HCT116 (cell line): Measurements from ENCODE around the gene SMARCD1. TPM values are rescaled to one million over a fixed set of nuclear protein-coding genes. Genes with fewer than 3 reads are reported as not detected.

Source experiments
- ATAC-seq: fragments of 200-7000 bp; cut with Tn5 transposase; 2 replicates; pipeline ENCODE4 v1.9.1; 2020; ENCODE audit warnings: mild to moderate bottlenecking, moderate library complexity
- BruUV-seq: library from RNA; stranded (reverse); fragments of 400-500 nt; replicated peaks from 2 replicates; lab custom pipeline; 2021; lab: Mats Ljungman, UMichigan
- CTCF ChIA-PET: fragments of 300-600 bp; sonication (Branson Sonifier 250); formaldehyde crosslinking; loops from one replicate; lab custom pipeline; 2021; ENCODE audit warnings: antibody characterized with exemption; lab: Charles Lee
- POLR2A ChIA-PET: fragments of 300-600, 350-600 bp; sonication (Branson Sonifier 250); formaldehyde crosslinking; loops from one replicate; lab custom pipeline; 2021; ENCODE audit warnings: antibody characterized with exemption; lab: Charles Lee
- RAD21 ChIA-PET, 2 experiments: fragments of 300-600 bp; sonication (Branson Sonifier 250); formaldehyde crosslinking; loops; one replicate each; lab custom pipeline; 2023; ENCODE audit warnings: low total read pairs in 2 of 2; ENCODE audit not compliant: uncharacterized antibody in 2 of 2, unreplicated experiment in 2 of 2, low non-redundant PET in 1 of 2; lab: Charles Lee
- DNase-seq: peaks from one replicate; pipeline ENCODE4 v3.0.0-alpha.2; 2010; ENCODE audit warnings: low read depth, low spot score
- H2AFZ ChIP-seq: fragments of 200-600 bp; shearing (Covaris generic), sonication (generic); 2 replicates; pipeline ENCODE4 v1.6.1; 2017; ENCODE audit warnings: low read depth, mixed run types, mixed read lengths, antibody characterized with exemption, low read length; ENCODE audit not compliant: poor library complexity, severe bottlenecking
- H3K27ac ChIP-seq: 2 replicates; pipeline ENCODE4 v1.5.1; 2012; ENCODE audit warnings: low read depth, low read length
- H3K27me3 ChIP-seq: fragments of 200-600 bp; sonication (generic); 2 replicates; pipeline ENCODE4 v1.6.1; 2016; ENCODE audit warnings: mixed run types, low read length, mixed read lengths; ENCODE audit not compliant: insufficient read depth
- H3K36me3 ChIP-seq, 2 experiments: fragments of 200-500 bp in 1 of 2; fragments of 200-600 bp in 1 of 2; sonication (Bioruptor generic) in 1 of 2; sonication (generic) in 1 of 2; 2 replicates each; pipeline versions ENCODE4 v1.5.1 to v1.6.1; 2014 to 2016; ENCODE audit warnings: low read length in 2 of 2, inconsistent platforms in 1 of 2, mixed read lengths in 1 of 2, mixed run types in 1 of 2; ENCODE audit not compliant: insufficient read depth in 2 of 2, control insufficient read depth in 1 of 2
- H3K4me1 ChIP-seq, 2 experiments: fragments of 200-600 bp in 1 of 2; sonication (generic) in 1 of 2; 2 replicates each; pipeline versions ENCODE4 v1.5.1 to v1.6.1; 2012 to 2017; ENCODE audit warnings: low read length in 2 of 2, inconsistent platforms in 1 of 2, mild to moderate bottlenecking in 1 of 2, mixed read lengths in 1 of 2, mixed run types in 1 of 2, moderate library complexity in 1 of 2; ENCODE audit not compliant: insufficient read depth in 2 of 2, control insufficient read depth in 1 of 2
- H3K4me2 ChIP-seq: fragments of 200-600 bp; sonication (generic); 2 replicates; pipeline ENCODE4 v1.6.1; 2017; ENCODE audit warnings: mixed run types, low read length, mixed read lengths
- H3K4me3 ChIP-seq, 2 experiments: fragments of 200-600 bp in 1 of 2; sonication (generic) in 1 of 2; replicated peaks in 1 of 2; 2 replicates each; pipeline ENCODE4 v1.5.1; 2011 to 2016; ENCODE audit warnings: low read length in 2 of 2, control low read depth in 1 of 2, low read depth in 1 of 2, mild to moderate bottlenecking in 1 of 2, mixed read lengths in 1 of 2, mixed run types in 1 of 2
- H3K79me2 ChIP-seq: fragments of 200-600 bp; sonication (generic); 2 replicates; pipeline ENCODE4 v1.6.1; 2017; ENCODE audit warnings: mild to moderate bottlenecking, mixed run types, low read length, moderate library complexity, mixed read lengths; ENCODE audit not compliant: insufficient read depth
- H3K9ac ChIP-seq: fragments of 200-600 bp; sonication (generic); 2 replicates; pipeline ENCODE4 v1.6.1; 2016; ENCODE audit warnings: low read length, mixed read lengths
- H3K9me2 ChIP-seq: fragments of 200-600 bp; sonication (generic), shearing (Covaris generic); 2 replicates; pipeline ENCODE4 v1.6.1; 2017; ENCODE audit warnings: mixed run types, mild to moderate bottlenecking, moderate library complexity; ENCODE audit not compliant: insufficient read depth
- H3K9me3 ChIP-seq, 2 experiments: fragments of 200-500 bp in 1 of 2; fragments of 200-600 bp in 1 of 2; sonication (Bioruptor generic) in 1 of 2; sonication (generic) in 1 of 2; 2 replicates each; pipeline ENCODE4 v1.6.1; 2014 to 2017; ENCODE audit warnings: low read length in 2 of 2, mixed read lengths in 2 of 2, inconsistent platforms in 1 of 2, low read depth in 1 of 2, mild to moderate bottlenecking in 1 of 2, mixed run types in 1 of 2, moderate library complexity in 1 of 2; ENCODE audit not compliant: control insufficient read depth in 1 of 2, insufficient read depth in 1 of 2
- H4K20me1 ChIP-seq: fragments of 200-600 bp; sonication (generic), shearing (Covaris generic); 2 replicates; pipeline ENCODE4 v1.6.1; 2017; ENCODE audit warnings: mixed run types, mild to moderate bottlenecking, moderate library complexity; ENCODE audit not compliant: insufficient read depth
- CBX3 ChIP-seq: IDR thresholded peaks from 2 replicates; pipeline ENCODE4 v1.6.1; 2012; ENCODE audit warnings: low read depth
- CEBPB ChIP-seq: IDR thresholded peaks from 2 replicates; pipeline ENCODE4 v1.6.1; 2012; ENCODE audit warnings: low read depth
- EGR1 ChIP-seq: IDR thresholded peaks from 2 replicates; pipeline ENCODE4 v1.6.1; 2012; ENCODE audit warnings: low read depth
- ELF1 ChIP-seq: IDR thresholded peaks from 2 replicates; pipeline ENCODE4 v1.6.1; 2012; ENCODE audit warnings: low read depth, borderline replicate concordance
- EZH2 ChIP-seq: fragments of 200-600 bp; sonication (generic); IDR thresholded peaks from 2 replicates; pipeline ENCODE4 v1.6.1; 2017; ENCODE audit warnings: antibody characterized with exemption, mixed run types
- EZH2phosphoT487 ChIP-seq: fragments of 200-600 bp; IDR thresholded peaks from 2 replicates; pipeline ENCODE4 v1.6.1; 2018; ENCODE audit warnings: antibody characterized with exemption, borderline replicate concordance
- JUND ChIP-seq: IDR thresholded peaks from 2 replicates; pipeline ENCODE4 v1.6.1; 2012
- POLR2A ChIP-seq: IDR thresholded peaks from 2 replicates; pipeline ENCODE4 v1.7.0; 2011; ENCODE audit warnings: borderline replicate concordance; ENCODE audit not compliant: insufficient read depth, insufficient read length; ENCODE audit errors: extremely low read depth
- POLR2AphosphoS5 ChIP-seq: IDR thresholded peaks from 2 replicates; pipeline ENCODE4 v1.6.1; 2011; ENCODE audit warnings: mild to moderate bottlenecking, low read depth, low read length, moderate library complexity
- RAD21 ChIP-seq: IDR thresholded peaks from 2 replicates; pipeline ENCODE4 v1.6.1; 2012; ENCODE audit warnings: low read depth, mild to moderate bottlenecking
- SIN3A ChIP-seq: IDR thresholded peaks from 2 replicates; pipeline ENCODE4 v1.6.1; 2012; ENCODE audit warnings: low read depth
- SP1 ChIP-seq: IDR thresholded peaks from 2 replicates; pipeline ENCODE4 v1.6.1; 2012; ENCODE audit warnings: low read depth
- TCF7L2 ChIP-seq: IDR thresholded peaks from 2 replicates; pipeline ENCODE4 v1.7.0; 2011; ENCODE audit warnings: borderline replicate concordance, inconsistent platforms; ENCODE audit not compliant: insufficient read depth, insufficient read length; ENCODE audit errors: extremely low read depth
- YY1 ChIP-seq: IDR thresholded peaks from 2 replicates; pipeline ENCODE4 v1.6.1; 2011; ENCODE audit warnings: low read length, low read depth, moderate library complexity, mild to moderate bottlenecking; ENCODE audit not compliant: insufficient replicate concordance; ENCODE audit errors: extremely low read depth
- ZFX ChIP-seq: fragments of 450-650 bp; IDR thresholded peaks from 2 replicates; pipeline ENCODE4 v1.6.1; 2017
- ZNF274 ChIP-seq: fragments of 200-500 bp; sonication (Bioruptor generic); IDR thresholded peaks from 2 replicates; pipeline ENCODE4 v1.6.1; 2014; ENCODE audit warnings: mild to moderate bottlenecking, low read depth, low read length, inconsistent platforms
- intact Hi-C: fragments of 100-400 bp; cut with micrococcal nuclease; formaldehyde crosslinking; loops from 2 replicates; pipeline ENCODE4 v1.10.0; 2022
- total RNA-seq: library from RNA; stranded (reverse); gene quantifications from one replicate; pipeline ENCODE4 v1.2.1, GENCODE V29; 2021; ENCODE audit not compliant: unreplicated experiment
- TF ChIP-seq, protein P1 (sequence below): IDR thresholded peaks from 2 replicates; pipeline ENCODE4 v1.6.1; 2011; ENCODE audit warnings: mild to moderate bottlenecking, low read length, moderate library complexity; ENCODE audit not compliant: insufficient replicate concordance; ENCODE audit errors: extremely low read depth
- TF ChIP-seq, protein P2 (sequence below): IDR thresholded peaks from 2 replicates; pipeline ENCODE4 v1.6.1; 2012

The SMARCD1 gene
- total RNA-seq, 1 experiment from 2014 or later = 64.8 TPM

DNA sequence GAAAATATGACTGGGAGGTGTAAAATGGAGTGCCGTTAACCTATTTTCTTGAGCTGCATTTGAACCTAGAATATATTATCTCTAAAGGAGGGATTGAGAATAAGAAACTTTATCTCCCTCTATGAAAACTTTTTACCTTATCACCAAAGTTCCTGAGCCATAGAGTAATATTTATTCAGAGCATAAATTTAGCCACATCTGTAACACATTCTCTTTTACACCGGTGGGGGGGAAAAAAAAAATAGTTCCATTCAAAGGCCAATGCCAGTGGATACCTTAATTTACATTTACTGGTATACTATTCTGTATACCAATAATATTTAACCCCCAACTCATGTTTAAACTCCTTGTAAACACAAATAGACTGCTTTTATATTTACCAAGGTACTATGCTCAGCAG is 60.3 kb downstream of the SMARCD1 start:
- TF ChIP-seq EGR1 = no peak
- Histone ChIP-seq H3K4me3 (no peak overlapping the region), H3K9me3 (no peaks in the 10 kb centered on the region), H3K4me1 (no peaks in the 10 kb centered on the region), H4K20me1 (no peaks in the 10 kb centered on the region), H3K79me2 (peaks cover 7% of the 10 kb centered on the region; the same call in 1 of the 2 replicates), H3K27ac (no peak overlapping the region), H3K27me3 (no peaks in the 10 kb centered on the region), H2AFZ (no peak overlapping the region), H3K4me2 (no peak overlapping the region), H3K9ac (no peak overlapping the region), H3K36me3 (peaks cover 0 to 3% of the 10 kb centered on the region in 2 experiments; a peak in 2 of 4 replicates), H3K9me2 (no peaks in the 10 kb centered on the region)
- DNase-seq (no peak), ATAC-seq (no peak)
- BruUV-seq = no TSS peak
- ChIA-PET POLR2A (no interaction called here), CTCF (interaction anchor here (1.6 kb wide), 1 partner anchor 34 kb away, joined by 5 read pairs; the partner anchor contains the start of gene COX14), RAD21 (no interaction called here)
- intact Hi-C loops = no loop called here

DNA sequence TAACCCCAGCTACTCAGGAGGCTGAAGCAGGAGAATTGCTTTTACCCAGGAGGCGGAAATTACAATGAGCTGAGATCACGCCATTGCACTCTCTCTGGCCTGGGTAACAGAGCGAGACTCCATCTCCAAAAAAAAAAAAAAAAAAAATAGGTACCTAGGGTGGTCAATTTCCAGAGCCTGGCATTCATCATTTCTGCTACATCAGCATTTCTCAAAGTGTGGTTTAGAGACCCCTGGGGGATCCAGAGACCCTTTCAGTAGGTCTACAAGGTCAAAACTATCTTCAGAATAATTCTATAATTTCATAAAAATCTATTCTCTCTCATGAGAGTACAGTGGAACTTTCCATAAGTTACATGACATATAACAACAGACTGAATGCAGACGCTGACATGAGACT is 62.1 kb downstream of the SMARCD1 start:
- Histone ChIP-seq H3K9ac (no peak overlapping the region), H3K9me3 (no peaks in the 10 kb centered on the region), H3K4me1 (no peaks in the 10 kb centered on the region), H3K9me2 (no peaks in the 10 kb centered on the region), H4K20me1 (no peaks in the 10 kb centered on the region), H3K36me3 (no peaks in the 10 kb centered on the region; a peak in 2 of 4 replicates), H2AFZ (no peak overlapping the region), H3K4me2 (no peak overlapping the region), H3K79me2 (peaks cover 12% of the 10 kb centered on the region), H3K4me3 (no peak overlapping the region), H3K27ac (no peak overlapping the region), H3K27me3 (no peaks in the 10 kb centered on the region)
- intact Hi-C loops = no loop called here
- POLR2A ChIA-PET = interaction anchor here (1.6 kb wide), 1 partner anchor 35 kb away, joined by 4 read pairs; the partner anchor contains the start of gene COX14
- ATAC-seq = no peak
- no peak for DNase-seq
- RAD21 ChIA-PET = interaction anchor here in 1 of 2 experiments (0.7 kb wide), 1 partner anchor 500 kb away, joined by 4 read pairs; no protein-coding TSS in a partner anchor
- TF ChIP-seq ZNF274 = no peak
- no peak for TF ChIP-seq POLR2AphosphoS5
- TF ChIP-seq POLR2A = no peak
- no peak for TF ChIP-seq RAD21
- TF ChIP-seq EGR1 = no peak
- no peak for TF ChIP-seq YY1
- TF ChIP-seq EZH2 = no peak
- no peak for TF ChIP-seq CBX3
- TF ChIP-seq EZH2phosphoT487 = no peak
- TF ChIP-seq, protein P1, sequence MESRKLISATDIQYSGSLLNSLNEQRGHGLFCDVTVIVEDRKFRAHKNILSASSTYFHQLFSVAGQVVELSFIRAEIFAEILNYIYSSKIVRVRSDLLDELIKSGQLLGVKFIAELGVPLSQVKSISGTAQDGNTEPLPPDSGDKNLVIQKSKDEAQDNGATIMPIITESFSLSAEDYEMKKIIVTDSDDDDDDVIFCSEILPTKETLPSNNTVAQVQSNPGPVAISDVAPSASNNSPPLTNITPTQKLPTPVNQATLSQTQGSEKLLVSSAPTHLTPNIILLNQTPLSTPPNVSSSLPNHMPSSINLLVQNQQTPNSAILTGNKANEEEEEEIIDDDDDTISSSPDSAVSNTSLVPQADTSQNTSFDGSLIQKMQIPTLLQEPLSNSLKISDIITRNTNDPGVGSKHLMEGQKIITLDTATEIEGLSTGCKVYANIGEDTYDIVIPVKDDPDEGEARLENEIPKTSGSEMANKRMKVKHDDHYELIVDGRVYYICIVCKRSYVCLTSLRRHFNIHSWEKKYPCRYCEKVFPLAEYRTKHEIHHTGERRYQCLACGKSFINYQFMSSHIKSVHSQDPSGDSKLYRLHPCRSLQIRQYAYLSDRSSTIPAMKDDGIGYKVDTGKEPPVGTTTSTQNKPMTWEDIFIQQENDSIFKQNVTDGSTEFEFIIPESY = no peak
- TF ChIP-seq ZFX = no peak
- TF ChIP-seq, protein P2, sequence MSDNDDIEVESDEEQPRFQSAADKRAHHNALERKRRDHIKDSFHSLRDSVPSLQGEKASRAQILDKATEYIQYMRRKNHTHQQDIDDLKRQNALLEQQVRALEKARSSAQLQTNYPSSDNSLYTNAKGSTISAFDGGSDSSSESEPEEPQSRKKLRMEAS = no peak
- no peak for TF ChIP-seq SIN3A
- TF ChIP-seq JUND = no peak
- TF ChIP-seq SP1 = no peak
- TF ChIP-seq ELF1 = no peak
- no peak for TF ChIP-seq TCF7L2
- no peak for TF ChIP-seq CEBPB
- CTCF ChIA-PET = interaction anchor here (1.6 kb wide), 1 partner anchor 35 kb away, joined by 3 read pairs; the partner anchor contains the start of gene COX14
- BruUV-seq = no TSS peak
